Glutamatergic neuron (in vitro differentiated cells): Measurements from ENCODE around the gene HSPA6. TPM values are rescaled to one million over a fixed set of nuclear protein-coding genes. Genes with fewer than 3 reads are reported as not detected.

Experiments
- DNase-seq: peaks from one replicate; pipeline ENCODE4 v3.0.0; 2022
- H3K27ac Mint-ChIP-seq: one replicate; pipeline ENCODE4 v1.8.0; 2020; ENCODE audit warnings: mild to moderate bottlenecking, mixed read lengths, inconsistent platforms; ENCODE audit not compliant: unreplicated experiment
- H3K27me3 Mint-ChIP-seq: one replicate; pipeline ENCODE4 v1.8.0; 2020; ENCODE audit warnings: mild to moderate bottlenecking, moderate library complexity, mixed read lengths, inconsistent platforms; ENCODE audit not compliant: unreplicated experiment
- H3K36me3 Mint-ChIP-seq: one replicate; pipeline ENCODE4 v1.8.0; 2020; ENCODE audit warnings: mild to moderate bottlenecking, mixed read lengths, inconsistent platforms; ENCODE audit not compliant: unreplicated experiment
- H3K4me1 Mint-ChIP-seq: one replicate; pipeline ENCODE4 v1.8.0; 2020; ENCODE audit warnings: mild to moderate bottlenecking, low read depth, mixed read lengths, inconsistent platforms; ENCODE audit not compliant: unreplicated experiment
- H3K4me3 Mint-ChIP-seq: one replicate; pipeline ENCODE4 v1.8.0; 2020; ENCODE audit warnings: mild to moderate bottlenecking, mixed read lengths, inconsistent platforms; ENCODE audit not compliant: unreplicated experiment
- H3K9me3 Mint-ChIP-seq: one replicate; pipeline ENCODE4 v1.8.0; 2020; ENCODE audit warnings: mild to moderate bottlenecking, moderate library complexity, mixed read lengths, inconsistent platforms; ENCODE audit not compliant: unreplicated experiment
- total RNA-seq: library from RNA; stranded (reverse); fragmentation: NEBNext Ultra II Directional; extraction: Animal tissue kit (Norgen Biotek cat#: 25700); gene quantifications from one replicate; pipeline ENCODE4 v1.2.1, GENCODE V29; 2021; ENCODE audit not compliant: unreplicated experiment
- TF ChIP-seq, protein P1 (sequence below): fragments of 200-600 bp; sonication (generic); IDR thresholded peaks from one replicate; pipeline ENCODE4 v1.5.0; 2021; ENCODE audit not compliant: partially characterized antibody, unreplicated experiment

Gene HSPA6
- total RNA-seq, 1 donor from 2014 or later, result not detected

DNA sequence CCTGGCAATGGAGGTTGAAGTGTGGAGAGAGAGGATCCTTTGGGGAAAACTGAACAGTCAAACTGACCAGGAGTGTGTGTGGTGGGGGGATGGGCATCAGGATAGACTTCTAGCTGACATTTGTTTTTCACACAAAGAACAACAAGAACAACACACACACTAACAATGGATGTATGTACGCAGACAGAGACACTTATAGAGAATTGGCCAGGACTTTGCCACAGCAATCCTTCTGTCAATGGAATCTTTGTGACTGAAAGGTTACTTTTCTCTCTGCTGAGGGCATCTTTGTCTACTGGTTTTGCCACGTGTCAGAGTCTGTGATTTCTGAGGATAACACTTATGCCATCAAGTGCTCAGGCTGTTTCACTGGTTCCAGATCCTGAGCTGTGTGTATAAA, 31.5 kb upstream of the HSPA6 start:
- no peaks in the 10 kb centered on the region for H3K27me3 Mint-ChIP-seq
- no peak for DNase-seq
- H3K36me3 Mint-ChIP-seq, result no peaks in the 10 kb centered on the region
- no peaks in the 10 kb centered on the region for H3K9me3 Mint-ChIP-seq
- peaks cover 3% of the 10 kb centered on the region for H3K4me1 Mint-ChIP-seq
- TF ChIP-seq, protein P1, sequence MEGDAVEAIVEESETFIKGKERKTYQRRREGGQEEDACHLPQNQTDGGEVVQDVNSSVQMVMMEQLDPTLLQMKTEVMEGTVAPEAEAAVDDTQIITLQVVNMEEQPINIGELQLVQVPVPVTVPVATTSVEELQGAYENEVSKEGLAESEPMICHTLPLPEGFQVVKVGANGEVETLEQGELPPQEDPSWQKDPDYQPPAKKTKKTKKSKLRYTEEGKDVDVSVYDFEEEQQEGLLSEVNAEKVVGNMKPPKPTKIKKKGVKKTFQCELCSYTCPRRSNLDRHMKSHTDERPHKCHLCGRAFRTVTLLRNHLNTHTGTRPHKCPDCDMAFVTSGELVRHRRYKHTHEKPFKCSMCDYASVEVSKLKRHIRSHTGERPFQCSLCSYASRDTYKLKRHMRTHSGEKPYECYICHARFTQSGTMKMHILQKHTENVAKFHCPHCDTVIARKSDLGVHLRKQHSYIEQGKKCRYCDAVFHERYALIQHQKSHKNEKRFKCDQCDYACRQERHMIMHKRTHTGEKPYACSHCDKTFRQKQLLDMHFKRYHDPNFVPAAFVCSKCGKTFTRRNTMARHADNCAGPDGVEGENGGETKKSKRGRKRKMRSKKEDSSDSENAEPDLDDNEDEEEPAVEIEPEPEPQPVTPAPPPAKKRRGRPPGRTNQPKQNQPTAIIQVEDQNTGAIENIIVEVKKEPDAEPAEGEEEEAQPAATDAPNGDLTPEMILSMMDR, result no peak
- no peak overlapping the region for H3K27ac Mint-ChIP-seq
- no peak overlapping the region for H3K4me3 Mint-ChIP-seq

DNA sequence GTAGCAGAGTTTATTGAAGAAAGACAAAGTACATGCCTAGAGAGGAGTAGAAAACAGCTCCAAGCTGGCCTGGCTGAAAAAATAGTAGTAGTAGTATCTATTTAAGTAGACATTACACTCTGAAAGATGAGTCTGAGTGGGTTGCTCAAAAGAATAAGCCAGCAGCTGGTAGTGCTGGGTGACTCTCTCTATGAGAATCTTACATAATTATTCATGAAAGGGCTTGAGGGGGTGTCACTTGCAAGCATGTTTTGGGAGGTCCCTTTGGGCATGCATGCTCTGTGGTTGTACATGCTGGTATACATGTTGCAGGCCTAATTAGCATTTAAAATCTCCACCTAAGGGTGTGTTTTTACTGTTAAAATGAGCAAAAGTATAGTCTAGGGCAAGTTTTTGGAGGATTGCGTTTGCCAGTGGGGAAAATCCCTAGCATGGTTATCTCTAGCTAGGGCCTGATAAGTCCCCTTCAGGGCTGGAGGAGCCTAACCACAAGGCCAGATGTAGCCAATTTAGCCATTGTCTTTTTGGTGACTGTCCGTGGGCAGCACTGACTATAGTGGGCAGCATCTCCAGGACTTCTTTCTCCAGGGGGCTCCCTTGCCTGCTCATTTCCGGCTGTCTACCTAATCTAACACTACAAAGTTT, 30.1 kb upstream of the HSPA6 start:
- DNase-seq, result no peak
- no peak overlapping the region for H3K4me3 Mint-ChIP-seq
- TF ChIP-seq, protein P1, result no peak
- H3K27ac Mint-ChIP-seq, result no peak overlapping the region
- H3K9me3 Mint-ChIP-seq, result peaks cover 2% of the 10 kb centered on the region
- H3K36me3 Mint-ChIP-seq, result no peaks in the 10 kb centered on the region
- no peaks in the 10 kb centered on the region for H3K27me3 Mint-ChIP-seq
- H3K4me1 Mint-ChIP-seq, result peaks cover 3% of the 10 kb centered on the region

DNA sequence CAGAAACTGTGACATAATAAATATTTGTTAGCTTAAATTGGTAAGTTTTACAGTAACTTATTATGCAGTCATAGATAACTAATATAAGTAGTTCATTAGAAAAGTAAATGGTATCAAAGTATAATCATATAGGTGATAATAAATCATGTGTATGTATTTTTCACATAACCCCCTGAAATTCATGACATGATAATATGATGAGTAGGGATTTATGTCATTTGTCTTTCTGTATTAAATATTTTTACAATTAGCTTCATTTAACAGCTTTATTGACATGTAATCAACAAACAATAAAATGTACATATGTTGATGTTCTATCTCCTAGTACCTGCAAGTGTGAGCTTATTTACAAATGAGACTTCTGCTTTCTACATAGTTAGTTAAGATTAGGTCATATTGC, 28.9 kb upstream of the HSPA6 start:
- H3K4me3 Mint-ChIP-seq, result no peak overlapping the region
- peaks cover 3% of the 10 kb centered on the region for H3K27me3 Mint-ChIP-seq
- TF ChIP-seq, protein P1, result no peak
- H3K36me3 Mint-ChIP-seq, result no peaks in the 10 kb centered on the region
- H3K9me3 Mint-ChIP-seq, result peaks cover 2% of the 10 kb centered on the region
- no peak for DNase-seq
- peaks cover 3% of the 10 kb centered on the region for H3K4me1 Mint-ChIP-seq
- H3K27ac Mint-ChIP-seq, result no peak overlapping the region

DNA sequence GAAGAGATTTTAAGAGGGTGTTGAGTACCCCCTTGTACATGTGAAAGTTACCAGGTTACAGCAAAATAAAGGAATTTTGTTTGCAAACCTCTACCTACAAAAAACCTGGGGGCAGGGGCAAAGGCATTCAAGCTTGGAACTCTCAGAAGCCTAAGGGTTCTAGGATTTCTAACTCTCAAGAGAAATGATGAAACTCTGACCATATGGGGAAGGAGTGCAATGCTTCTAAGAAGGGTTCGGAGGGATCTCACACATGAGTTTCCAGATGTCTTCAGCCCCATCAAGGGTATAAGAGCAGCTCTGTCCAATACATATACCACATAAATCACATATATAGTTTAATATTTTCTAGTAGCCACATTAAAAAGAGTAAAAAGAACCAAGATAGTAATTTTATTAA, 26.4 kb upstream of the HSPA6 start:
- H3K9me3 Mint-ChIP-seq, result peaks cover 2% of the 10 kb centered on the region
- H3K27ac Mint-ChIP-seq, result no peak overlapping the region
- TF ChIP-seq, protein P1, result no peak
- H3K4me1 Mint-ChIP-seq, result no peaks in the 10 kb centered on the region
- no peak overlapping the region for H3K4me3 Mint-ChIP-seq
- DNase-seq, result no peak
- peaks cover 3% of the 10 kb centered on the region for H3K27me3 Mint-ChIP-seq
- H3K36me3 Mint-ChIP-seq, result no peaks in the 10 kb centered on the region

DNA sequence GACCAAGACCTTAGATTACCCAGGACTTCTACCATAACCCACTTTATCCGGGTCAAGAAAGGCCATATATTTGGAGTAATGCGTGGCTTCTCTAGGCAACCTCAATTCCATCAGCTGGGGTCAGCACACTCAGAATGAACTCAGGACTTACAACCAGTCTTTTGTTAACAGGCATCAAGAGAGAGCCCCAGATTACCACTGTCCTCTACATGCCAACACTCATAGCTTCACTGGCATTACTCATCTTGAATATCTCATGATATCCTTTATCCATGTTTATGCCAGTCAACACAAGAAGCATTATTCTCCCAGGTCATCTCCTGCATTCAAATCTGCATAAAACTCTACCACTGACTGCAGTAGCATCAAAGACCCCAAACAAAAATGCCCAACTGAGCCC, 25.7 kb upstream of the HSPA6 start:
- TF ChIP-seq, protein P1, result no peak
- no peak for DNase-seq
- Mint-ChIP-seq H3K4me3 (no peak overlapping the region), H3K36me3 (no peaks in the 10 kb centered on the region), H3K9me3 (peaks cover 2% of the 10 kb centered on the region), H3K27me3 (peaks cover 3% of the 10 kb centered on the region), H3K4me1 (no peaks in the 10 kb centered on the region), H3K27ac (no peak overlapping the region)
